ENCODE measurements around the gene C13orf46.
A peak's percentile ranks its signal among the peaks of the same experiment; 100 is the strongest.
"Not testable (repeated sequence)": the region's sequence is repeated elsewhere in the genome, so short reads cannot be mapped to it uniquely, and the experiment has no call there.

Gene C13orf46

GRCh38 chr13:113992276-113993005, 18.6 kb upstream of the C13orf46 start:
- DNase-seq (ENCODE audit: insufficient read length, low spot score) (no peak), FAIRE-seq (no peak)
- TF ChIP-seq POLR2A (IDR thresholded peaks at IDR 0.05; ENCODE audit: low read depth, low read length) = no peak

GRCh38 chr13:113991676-113992179, 17.9 kb upstream of the C13orf46 start:
- DNase-seq (ENCODE audit: insufficient read length, low spot score) (no peak), FAIRE-seq (no peak)
- TF ChIP-seq POLR2A (IDR thresholded peaks at IDR 0.05; ENCODE audit: low read depth, low read length) = no peak

- DNase-seq (ENCODE audit: insufficient read length, low spot score) = no peak
- no peak for TF ChIP-seq POLR2A (IDR thresholded peaks at IDR 0.05; ENCODE audit: low read depth, low read length)
- no peak for FAIRE-seq
These were observed 17.4 kb upstream of the C13orf46 start for GRCh38 chr13:113991191-113991669.

DNA sequence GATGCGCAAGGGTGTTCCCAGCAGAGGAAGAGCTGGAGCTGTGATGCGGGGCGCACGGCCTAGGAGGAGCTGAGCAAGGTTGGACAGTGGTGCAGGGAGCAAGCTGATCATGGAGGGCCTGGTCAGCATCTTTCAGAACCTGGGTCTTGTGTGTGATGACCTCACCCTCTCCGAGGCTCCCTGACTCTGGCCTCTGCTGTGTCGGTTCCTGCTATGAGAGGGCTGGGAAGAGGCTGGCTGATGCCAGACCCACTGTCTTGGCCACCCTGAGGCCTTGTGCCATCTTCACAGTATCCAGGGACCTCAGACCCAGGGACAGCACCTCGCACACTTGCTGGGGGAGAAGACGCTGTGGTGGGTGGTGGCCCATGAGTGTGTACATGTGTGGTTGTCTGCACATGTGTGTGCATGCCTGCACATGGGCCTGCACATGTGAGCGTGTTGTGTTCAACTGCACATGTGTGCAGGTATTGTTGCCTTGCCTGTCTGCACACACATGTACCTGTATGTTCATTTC, 16.5 kb upstream of the C13orf46 start:
- no peak for TF ChIP-seq POLR2A (IDR thresholded peaks at IDR 0.05; ENCODE audit: low read depth, low read length)
- FAIRE-seq (no peak), DNase-seq (ENCODE audit: insufficient read length, low spot score) (no peak)

GRCh38 chr13:113989585-113990300, 15.9 kb upstream of the C13orf46 start:
- no peak for FAIRE-seq
- DNase-seq (ENCODE audit: insufficient read length, low spot score) = no peak
- no peak for TF ChIP-seq POLR2A (IDR thresholded peaks at IDR 0.05; ENCODE audit: low read depth, low read length)

DNA sequence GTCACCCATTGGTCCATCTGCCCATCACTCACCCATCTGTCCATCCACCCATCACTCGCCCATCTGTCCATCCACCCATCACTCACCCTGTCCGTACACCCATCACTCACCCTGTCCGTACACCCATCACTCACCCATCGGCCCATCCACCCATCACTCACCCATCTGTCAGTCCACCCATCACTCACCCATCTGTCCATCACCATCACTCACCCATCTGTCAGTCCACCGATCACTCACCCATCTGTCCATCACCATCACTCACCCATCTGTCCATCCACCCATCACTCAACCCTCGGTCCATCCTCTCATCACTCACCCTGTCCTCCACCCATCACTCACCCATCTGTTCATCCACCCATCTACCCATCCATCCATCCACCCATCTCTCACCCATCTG, 15.0 kb upstream of the C13orf46 start:
- DNase-seq (ENCODE audit: insufficient read length, low spot score); FAIRE-seq: not testable (repeated sequence)

- TF ChIP-seq POLR2A (IDR thresholded peaks at IDR 0.05; ENCODE audit: low read depth, low read length) = no peak
- FAIRE-seq = no peak
These were observed 8.4 kb upstream of the C13orf46 start for GRCh38 chr13:113982296-113982661.

GRCh38 chr13:113981611-113982295, 7.9 kb upstream of the C13orf46 start:
- DNase-seq (ENCODE audit: insufficient read length, low spot score) (no peak), FAIRE-seq (no peak)
- TF ChIP-seq POLR2A (IDR thresholded peaks at IDR 0.05; ENCODE audit: low read depth, low read length) = no peak

More at GRCh38 chr13:113982296-113982661, 8.4 kb upstream of the C13orf46 start:
- no peak for DNase-seq (ENCODE audit: insufficient read length, low spot score)

GRCh38 chr13:113981194-113981605, 7.3 kb upstream of the C13orf46 start:
- FAIRE-seq (peak; percentile 62), DNase-seq (ENCODE audit: insufficient read length, low spot score) (peak; percentile 84)
- TF ChIP-seq POLR2A (IDR thresholded peaks at IDR 0.05; ENCODE audit: low read depth, low read length) = no peak

GRCh38 chr13:113980489-113981064, 6.7 kb upstream of the C13orf46 start:
- FAIRE-seq (no peak), DNase-seq (ENCODE audit: insufficient read length, low spot score) (no peak)
- no peak for TF ChIP-seq POLR2A (IDR thresholded peaks at IDR 0.05; ENCODE audit: low read depth, low read length)

GRCh38 chr13:113979791-113980471, 6.1 kb upstream of the C13orf46 start:
- FAIRE-seq = no peak
- TF ChIP-seq POLR2A (IDR thresholded peaks at IDR 0.05; ENCODE audit: low read depth, low read length) = no peak
- no peak for DNase-seq (ENCODE audit: insufficient read length, low spot score)

DNA sequence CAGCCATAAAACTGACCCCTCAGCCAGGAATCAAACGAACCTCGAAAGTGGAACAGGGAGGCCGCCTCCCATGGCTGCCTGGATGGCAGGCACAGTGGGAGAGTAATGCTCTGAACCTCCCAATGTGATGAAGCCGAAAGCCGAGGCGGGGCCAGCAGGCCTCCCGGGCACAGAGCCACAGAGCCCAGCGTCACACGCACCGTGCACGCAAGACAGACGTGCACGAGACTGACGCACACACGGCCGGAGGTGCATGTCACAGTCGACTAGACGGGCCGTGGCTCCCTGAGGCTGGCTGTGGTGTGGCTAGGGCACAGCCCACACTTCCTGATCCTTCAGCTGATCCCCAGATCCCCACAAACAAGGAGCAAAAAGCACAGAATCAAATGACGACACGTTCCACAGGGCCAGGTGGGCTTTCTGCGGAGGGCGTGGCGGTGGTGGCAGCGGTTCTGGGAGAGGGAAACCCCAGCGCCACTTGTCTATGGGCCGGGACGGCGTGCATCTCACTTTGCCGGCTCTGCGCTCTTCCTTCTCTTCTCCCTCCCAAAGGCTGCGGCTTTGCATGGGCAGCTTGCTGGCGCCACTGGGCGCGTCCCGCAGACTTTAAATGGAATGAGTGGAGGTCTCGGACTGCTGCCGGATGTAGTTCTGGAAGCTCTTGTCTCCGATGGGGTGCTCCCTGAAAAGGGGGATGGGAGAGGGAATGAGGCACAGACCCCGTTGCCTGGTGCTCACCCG, 5.0 kb upstream of the C13orf46 start:
- no peak for FAIRE-seq
- DNase-seq (ENCODE audit: insufficient read length, low spot score) = no peak
- TF ChIP-seq POLR2A (IDR thresholded peaks at IDR 0.05; ENCODE audit: low read depth, low read length) = no peak
